Left hindlimb (tissue), 1 donor: ENCODE data around the gene AHDC1.
"Not testable (repeated sequence)": the region's sequence is repeated elsewhere in the genome, so short reads cannot be mapped to it uniquely, and the experiment has no call there.

Experiments
- DNase-seq: peaks from one replicate; pipeline ENCODE4 v3.0.0-alpha.2; 2018

Gene AHDC1

GRCh38 chr1:27562534-27563340, 41.2 kb downstream of the AHDC1 start:
- DNase-seq: no peak

GRCh38 chr1:27562021-27562420, 41.9 kb downstream of the AHDC1 start:
- no peak for DNase-seq

GRCh38 chr1:27561124-27561899, 42.6 kb downstream of the AHDC1 start:
- peak; percentile 84 for DNase-seq

- no peak for DNase-seq
Measured at GRCh38 chr1:27560268-27561123, 43.4 kb downstream of the AHDC1 start.

GRCh38 chr1:27559466-27560030, 44.4 kb downstream of the AHDC1 start:
- DNase-seq: no peak

GRCh38 chr1:27557596-27558340, 46.2 kb downstream of the AHDC1 start:
- no peak for DNase-seq

GRCh38 chr1:27556781-27557595, 47.0 kb downstream of the AHDC1 start:
- peak; percentile 93 for DNase-seq

- DNase-seq: no peak
Measured at GRCh38 chr1:27556435-27556780, 47.5 kb downstream of the AHDC1 start.

GRCh38 chr1:27555700-27556424, 48.1 kb downstream of the AHDC1 start:
- DNase-seq: peak; percentile 77

- no peak for DNase-seq
Measured at GRCh38 chr1:27554759-27555699, 48.9 kb downstream of the AHDC1 start.

GRCh38 chr1:27554293-27554692, 49.7 kb downstream of the AHDC1 start:
- DNase-seq: no peak

GRCh38 chr1:27553823-27554222, 50.1 kb downstream of the AHDC1 start:
- DNase-seq: not testable (repeated sequence)

GRCh38 chr1:27552911-27553420, 51.0 kb downstream of the AHDC1 start:
- no peak for DNase-seq

GRCh38 chr1:27551953-27552312, 52.0 kb downstream of the AHDC1 start:
- no peak for DNase-seq

- DNase-seq: no peak
Measured at GRCh38 chr1:27551170-27551952, 52.6 kb downstream of the AHDC1 start.

- no peak for DNase-seq
Measured at GRCh38 chr1:27550510-27551169, 53.3 kb downstream of the AHDC1 start.

GRCh38 chr1:27549807-27550408, 54.0 kb downstream of the AHDC1 start:
- no peak for DNase-seq
